ENCODE measurements around the gene GZMB. TPM values are rescaled to one million over a fixed set of nuclear protein-coding genes. Genes with fewer than 3 reads are reported as not detected.
"Not testable (repeated sequence)": the region's sequence is repeated elsewhere in the genome, so short reads cannot be mapped to it uniquely, and the experiment has no call there.

The GZMB gene
- total RNA-seq, 1 donor from 2014 or later, result 3.1 TPM

DNA sequence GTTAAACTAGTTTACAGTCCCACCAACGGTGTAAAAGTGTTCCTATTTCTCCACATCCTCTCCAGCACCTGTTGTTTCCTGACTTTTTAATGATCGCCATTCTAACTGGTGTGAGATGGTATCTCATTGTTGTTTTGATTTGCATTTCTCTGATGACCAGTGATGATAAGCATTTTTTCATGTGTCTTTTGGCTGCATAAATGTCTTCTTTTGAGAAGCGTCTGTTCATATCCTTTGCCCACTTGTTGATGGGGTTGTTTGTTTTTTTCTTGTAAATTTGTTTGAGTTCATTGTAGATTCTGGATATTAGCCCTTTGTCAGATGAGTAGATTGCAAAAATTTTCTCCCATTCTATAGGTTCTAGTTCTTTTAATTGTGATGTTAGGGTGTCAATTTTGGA lies 49.6 kb downstream of the GZMB start:
- intact Hi-C loops (cut with DNase I); ATAC-seq: not testable (repeated sequence)

More for the DNA sequence above, 49.6 kb downstream of the GZMB start:
- DNase-seq (ENCODE audit: low spot score), result not testable (repeated sequence)

Other genes with a start within 250 kb of the GZMB start
- 20.0 TPM for gene NYNRIN, start 235.2 kb downstream of the GZMB start, total RNA-seq
- gene CBLN3, start 204.5 kb downstream of the GZMB start, total RNA-seq, result 7.0 TPM
- gene KHNYN, start 204.2 kb downstream of the GZMB start, total RNA-seq, result 73.4 TPM
- gene SDR39U1, start 191.4 kb downstream of the GZMB start, total RNA-seq, result 43.9 TPM
- gene CMA1, start 125.9 kb downstream of the GZMB start, total RNA-seq, result 2.3 TPM
- 6.3 TPM for gene CTSG, start 57.9 kb downstream of the GZMB start, total RNA-seq
- 1.6 TPM for gene GZMH, start 24.5 kb downstream of the GZMB start, total RNA-seq